IMR-90 (cell line): ENCODE results near the gene INPP5B. TPM values are rescaled to one million over a fixed set of nuclear protein-coding genes. Genes with fewer than 3 reads are reported as not detected.

Source experiments
- ATAC-seq: fragments of 200-7000 bp; cut with Tn5 transposase; 2 replicates; pipeline ENCODE4 v1.9.1; 2020; ENCODE audit warnings: low read depth, mild to moderate bottlenecking, moderate library complexity
- BruUV-seq: library from RNA; stranded (reverse); fragments of 400-500 nt; replicated peaks from 2 replicates; lab custom pipeline; 2021; lab: Mats Ljungman, UMichigan
- CTCF ChIA-PET: fragments of 300-600 bp; formaldehyde crosslinking; extraction: SDS; loops from one replicate; lab custom pipeline; 2021; ENCODE audit warnings: antibody characterized with exemption; lab: Yijun Ruan, JAX
- POLR2A ChIA-PET: fragments of 300-600 bp; sonication (Branson Sonifier 250); formaldehyde crosslinking; loops from one replicate; lab custom pipeline; 2022; ENCODE audit warnings: antibody characterized with exemption; ENCODE audit not compliant: unreplicated experiment; lab: Charles Lee
- DNase-seq: peaks from one replicate; pipeline ENCODE4 v3.0.0; 2013
- H2AFZ ChIP-seq: replicated peaks from 2 replicates; pipeline ENCODE3; 2013; ENCODE audit warnings: low read length, mild to moderate bottlenecking; ENCODE audit not compliant: poor library complexity
- H2AK5ac ChIP-seq: 2 replicates; pipeline ENCODE4 v1.6.1; 2013; ENCODE audit warnings: low read depth, low read length, inconsistent platforms
- H2AK9ac ChIP-seq: replicated peaks from 2 replicates; pipeline ENCODE3; 2013; ENCODE audit warnings: mild to moderate bottlenecking, low read depth, low read length, moderate library complexity; ENCODE audit not compliant: poor library complexity
- H2BK120ac ChIP-seq: 2 replicates; pipeline ENCODE4 v1.6.1; 2013; ENCODE audit warnings: low read depth, low read length, inconsistent platforms
- H2BK15ac ChIP-seq: 3 replicates; pipeline ENCODE4 v1.6.1; 2013; ENCODE audit warnings: low read depth, low read length, inconsistent platforms
- H2BK20ac ChIP-seq: 2 replicates; pipeline ENCODE4 v1.6.1; 2013; ENCODE audit warnings: low read depth, mild to moderate bottlenecking, inconsistent platforms, low read length, moderate library complexity
- H2BK5ac ChIP-seq: 2 replicates; pipeline ENCODE4 v1.6.1; 2013; ENCODE audit warnings: mild to moderate bottlenecking, low read depth, low read length, inconsistent platforms; ENCODE audit not compliant: poor library complexity, severe bottlenecking
- H3K14ac ChIP-seq: replicated peaks from 2 replicates; pipeline ENCODE4 v1.6.1; 2013; ENCODE audit warnings: low read depth, low read length, inconsistent platforms
- H3K18ac ChIP-seq: 2 replicates; pipeline ENCODE4 v1.6.1; 2013; ENCODE audit warnings: low read depth, low read length, control low read depth
- H3K23ac ChIP-seq: 2 replicates; pipeline ENCODE4 v1.6.1; 2013; ENCODE audit warnings: low read depth, low read length, inconsistent platforms
- H3K27ac ChIP-seq: 2 replicates; pipeline ENCODE4 v1.5.1; 2013; ENCODE audit warnings: mild to moderate bottlenecking, control low read depth, low read length; ENCODE audit not compliant: insufficient read depth
- H3K27me3 ChIP-seq: 2 replicates; pipeline ENCODE4 v1.6.1; 2013; ENCODE audit warnings: low read length; ENCODE audit not compliant: control insufficient read depth, insufficient read depth
- H3K36me3 ChIP-seq: 2 replicates; pipeline ENCODE4 v1.6.1; 2013; ENCODE audit warnings: low read length, mixed read lengths; ENCODE audit not compliant: control insufficient read depth, insufficient read depth
- H3K4ac ChIP-seq: 2 replicates; pipeline ENCODE4 v1.6.1; 2013; ENCODE audit warnings: low read depth, low read length, inconsistent platforms
- H3K4me1 ChIP-seq: 2 replicates; pipeline ENCODE4 v1.6.1; 2013; ENCODE audit warnings: low read length, mixed read lengths; ENCODE audit not compliant: control insufficient read depth, insufficient read depth
- H3K4me2 ChIP-seq: 2 replicates; pipeline ENCODE4 v1.6.1; 2013; ENCODE audit warnings: low read depth, mild to moderate bottlenecking, control low read depth, low read length, moderate library complexity
- H3K4me3 ChIP-seq: 2 replicates; pipeline ENCODE4 v1.5.1; 2013; ENCODE audit warnings: low read depth, mild to moderate bottlenecking, control low read depth, low read length, moderate library complexity; ENCODE audit not compliant: insufficient read depth
- H3K56ac ChIP-seq: 2 replicates; pipeline ENCODE4 v1.6.1; 2013; ENCODE audit warnings: low read length, inconsistent platforms; ENCODE audit not compliant: insufficient read depth; ENCODE audit errors: extremely low read depth
- H3K79me1 ChIP-seq, 2 experiments: 2 replicates each; pipeline ENCODE4 v1.6.1; 2013; ENCODE audit warnings: low read length in 2 of 2, inconsistent platforms in 1 of 2, low read depth in 1 of 2
- H3K9ac ChIP-seq: 2 replicates; pipeline ENCODE4 v1.6.1; 2013; ENCODE audit warnings: low read depth, low read length, control low read depth
- H3K9me1 ChIP-seq: 2 replicates; pipeline ENCODE4 v1.6.1; 2013; ENCODE audit warnings: low read length, inconsistent platforms; ENCODE audit not compliant: insufficient read depth
- H3K9me3 ChIP-seq: 2 replicates; pipeline ENCODE4 v1.6.1; 2013; ENCODE audit warnings: low read length; ENCODE audit not compliant: control insufficient read depth, insufficient read depth
- H4K20me1 ChIP-seq: 2 replicates; pipeline ENCODE4 v1.6.1; 2013; ENCODE audit warnings: low read length, inconsistent platforms; ENCODE audit not compliant: insufficient read depth
- H4K5ac ChIP-seq: 2 replicates; pipeline ENCODE4 v1.6.1; 2013; ENCODE audit warnings: mild to moderate bottlenecking, low read depth, low read length, control low read depth
- H4K8ac ChIP-seq, 2 experiments: 2 replicates each; pipeline ENCODE4 v1.6.1; 2013; ENCODE audit warnings: low read depth in 2 of 2, low read length in 2 of 2, control low read depth in 1 of 2, inconsistent platforms in 1 of 2
- H4K91ac ChIP-seq: 2 replicates; pipeline ENCODE4 v1.6.1; 2013; ENCODE audit warnings: low read depth, low read length, inconsistent platforms; ENCODE audit not compliant: insufficient read depth
- BHLHE40 ChIP-seq: fragments of 150-350 bp; IDR thresholded peaks from 2 replicates; pipeline ENCODE4 v1.6.1; 2016; ENCODE audit warnings: mild to moderate bottlenecking, low read depth, low read length
- CEBPB ChIP-seq: IDR thresholded peaks from 2 replicates; pipeline ENCODE4 v1.6.1; 2012; ENCODE audit warnings: low read depth, low read length, improper control_type of control experiment
- CHD1 ChIP-seq: IDR thresholded peaks from 2 replicates; pipeline ENCODE4 v1.6.1; 2012; ENCODE audit warnings: low read depth, low read length, improper control_type of control experiment
- RAD21 ChIP-seq: IDR thresholded peaks from 2 replicates; pipeline ENCODE4 v1.6.1; 2012; ENCODE audit warnings: low read length, improper control_type of control experiment
- RCOR1 ChIP-seq: IDR thresholded peaks from 2 replicates; pipeline ENCODE4 v1.6.1; 2012; ENCODE audit warnings: mild to moderate bottlenecking, low read length, improper control_type of control experiment; ENCODE audit not compliant: insufficient replicate concordance
- SMC3 ChIP-seq: fragments of 150-350 bp; IDR thresholded peaks from 2 replicates; pipeline ENCODE4 v1.6.1; 2016; ENCODE audit warnings: low read depth, mild to moderate bottlenecking, antibody characterized with exemption, low read length, moderate library complexity
- whole genome bisulfite sequencing, 2 experiments: methylation state at CpG; one replicate each; pipeline versions ENCODE4 v1.1.5 to v1.1.7; 2013; ENCODE audit warnings: missing lambda C conversion rate in 2 of 2; ENCODE audit not compliant: insufficient read length in 1 of 2; ENCODE audit errors: extremely low coverage in 2 of 2; 5-methylcytosine and 5-hydroxymethylcytosine counted together
- dilution Hi-C: fragments of 300-500 bp; cut with HindIII; formaldehyde crosslinking; loops from one replicate; pipeline ENCODE4 v1.14.3; 2018; ENCODE audit warnings: low sequenced_read_pairs; ENCODE audit not compliant: unreplicated experiment
- in situ Hi-C: fragments of 300-500 bp; cut with MboI; formaldehyde crosslinking; loops from 3 replicates; pipeline ENCODE4 v1.14.3; 2019; ENCODE audit warnings: low sequenced_read_pairs, inconsistent platforms, mixed read lengths
- intact Hi-C: fragments of 100-400 bp; cut with micrococcal nuclease; formaldehyde crosslinking; loops from 2 replicates; pipeline ENCODE4 v1.10.0; 2022
- polyA plus RNA-seq, 3 experiments: library from polyadenylated mRNA; depleted of rRNA; stranded (reverse); fragments of >200 nt; gene quantifications; 2 replicates each; pipeline ENCODE4 v1.2.3, GENCODE V29; 2012; ENCODE audit warnings: low replicate concordance in 1 of 3
- total RNA-seq: library from RNA; depleted of rRNA; stranded (reverse); fragments of >200 nt; gene quantifications from 2 replicates; pipeline ENCODE4 v1.2.3, GENCODE V29; 2012
- TF ChIP-seq, protein P1 (sequence below): conservative IDR thresholded peaks from 2 replicates; pipeline ENCODE4 v1.5.1; 2012; ENCODE audit warnings: mild to moderate bottlenecking, low read depth, low read length, improper control_type of control experiment
- TF ChIP-seq, protein P2 (sequence below): fragments of 150-350 bp; IDR thresholded peaks from 2 replicates; pipeline ENCODE4 v1.6.1; 2017; ENCODE audit warnings: mild to moderate bottlenecking, antibody characterized with exemption, low read length, low read depth
- TF ChIP-seq, protein P3 (sequence below): fragments of 150-350 bp; IDR thresholded peaks from 2 replicates; pipeline ENCODE4 v1.6.1; 2016; ENCODE audit warnings: low read depth, mild to moderate bottlenecking, low read length, moderate library complexity, borderline replicate concordance

The INPP5B gene
- total and polyA plus RNA-seq, 2 of the 4 experiments (the other 2 are of a cell fraction) = 9.4 to 20.4 TPM

DNA sequence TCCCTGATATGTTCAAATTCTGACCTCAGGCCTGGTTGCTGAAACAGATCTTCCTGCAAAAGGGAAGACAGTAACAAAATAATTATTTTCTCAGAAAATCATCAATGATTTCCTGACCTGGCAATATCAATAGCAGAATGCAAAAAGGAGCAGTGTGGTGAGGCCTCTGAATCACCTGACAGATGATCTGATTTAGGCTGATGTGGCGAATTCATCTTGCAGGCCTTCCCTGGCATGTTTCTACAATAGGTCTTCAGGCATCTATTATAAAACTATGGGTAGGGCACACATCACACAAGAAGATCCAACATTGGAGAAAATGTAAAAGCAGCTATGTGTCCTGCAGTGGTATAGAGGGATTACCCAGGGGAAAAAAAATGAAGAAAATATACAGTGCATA is 80.4 kb downstream of the INPP5B start:
- Histone ChIP-seq H2BK120ac (no peak overlapping the region), H4K8ac (no peak overlapping the region), H2AFZ (no peak overlapping the region), H2BK20ac (no peak overlapping the region), H4K91ac (no peak overlapping the region), H2BK15ac (no peak overlapping the region), H3K4me1 (0 out of 2 replicates have a peak, but pooled peaks cover 2% of the 10 kb centered on the region), H2BK5ac (no peak overlapping the region), H3K4ac (no peak overlapping the region), H3K4me2 (no peak overlapping the region), H3K9ac (no peak overlapping the region), H3K27me3 (no peaks in the 10 kb centered on the region), H3K4me3 (no peak overlapping the region), H3K23ac (no peak overlapping the region), H3K79me1 (peaks cover 0 to 6% of the 10 kb centered on the region in 2 experiments; a peak in 2 of 4 replicates), H3K18ac (no peak overlapping the region), H3K27ac (no peak overlapping the region), H4K5ac (no peak overlapping the region), H2AK5ac (no peak overlapping the region), H4K20me1 (no peaks in the 10 kb centered on the region), H3K56ac (no peak overlapping the region), H2AK9ac (no peak overlapping the region), H3K9me1 (peaks cover 8% of the 10 kb centered on the region), H3K14ac (no peak overlapping the region), H3K36me3 (peaks cover 44% of the 10 kb centered on the region), H3K9me3 (no peaks in the 10 kb centered on the region)
- in situ Hi-C loops = loop anchor here (5.0 kb wide), 1 partner anchor 116 kb away; no protein-coding TSS in a partner anchor
- no peak for ATAC-seq
- TF ChIP-seq CHD1 = no peak
- no peak for TF ChIP-seq RAD21
- TF ChIP-seq RCOR1 = no peak
- TF ChIP-seq, protein P1, sequence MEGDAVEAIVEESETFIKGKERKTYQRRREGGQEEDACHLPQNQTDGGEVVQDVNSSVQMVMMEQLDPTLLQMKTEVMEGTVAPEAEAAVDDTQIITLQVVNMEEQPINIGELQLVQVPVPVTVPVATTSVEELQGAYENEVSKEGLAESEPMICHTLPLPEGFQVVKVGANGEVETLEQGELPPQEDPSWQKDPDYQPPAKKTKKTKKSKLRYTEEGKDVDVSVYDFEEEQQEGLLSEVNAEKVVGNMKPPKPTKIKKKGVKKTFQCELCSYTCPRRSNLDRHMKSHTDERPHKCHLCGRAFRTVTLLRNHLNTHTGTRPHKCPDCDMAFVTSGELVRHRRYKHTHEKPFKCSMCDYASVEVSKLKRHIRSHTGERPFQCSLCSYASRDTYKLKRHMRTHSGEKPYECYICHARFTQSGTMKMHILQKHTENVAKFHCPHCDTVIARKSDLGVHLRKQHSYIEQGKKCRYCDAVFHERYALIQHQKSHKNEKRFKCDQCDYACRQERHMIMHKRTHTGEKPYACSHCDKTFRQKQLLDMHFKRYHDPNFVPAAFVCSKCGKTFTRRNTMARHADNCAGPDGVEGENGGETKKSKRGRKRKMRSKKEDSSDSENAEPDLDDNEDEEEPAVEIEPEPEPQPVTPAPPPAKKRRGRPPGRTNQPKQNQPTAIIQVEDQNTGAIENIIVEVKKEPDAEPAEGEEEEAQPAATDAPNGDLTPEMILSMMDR = no peak
- no peak for TF ChIP-seq BHLHE40
- TF ChIP-seq SMC3 = no peak
- TF ChIP-seq, protein P2, sequence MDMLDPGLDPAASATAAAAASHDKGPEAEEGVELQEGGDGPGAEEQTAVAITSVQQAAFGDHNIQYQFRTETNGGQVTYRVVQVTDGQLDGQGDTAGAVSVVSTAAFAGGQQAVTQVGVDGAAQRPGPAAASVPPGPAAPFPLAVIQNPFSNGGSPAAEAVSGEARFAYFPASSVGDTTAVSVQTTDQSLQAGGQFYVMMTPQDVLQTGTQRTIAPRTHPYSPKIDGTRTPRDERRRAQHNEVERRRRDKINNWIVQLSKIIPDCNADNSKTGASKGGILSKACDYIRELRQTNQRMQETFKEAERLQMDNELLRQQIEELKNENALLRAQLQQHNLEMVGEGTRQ = no peak
- TF ChIP-seq, protein P3, sequence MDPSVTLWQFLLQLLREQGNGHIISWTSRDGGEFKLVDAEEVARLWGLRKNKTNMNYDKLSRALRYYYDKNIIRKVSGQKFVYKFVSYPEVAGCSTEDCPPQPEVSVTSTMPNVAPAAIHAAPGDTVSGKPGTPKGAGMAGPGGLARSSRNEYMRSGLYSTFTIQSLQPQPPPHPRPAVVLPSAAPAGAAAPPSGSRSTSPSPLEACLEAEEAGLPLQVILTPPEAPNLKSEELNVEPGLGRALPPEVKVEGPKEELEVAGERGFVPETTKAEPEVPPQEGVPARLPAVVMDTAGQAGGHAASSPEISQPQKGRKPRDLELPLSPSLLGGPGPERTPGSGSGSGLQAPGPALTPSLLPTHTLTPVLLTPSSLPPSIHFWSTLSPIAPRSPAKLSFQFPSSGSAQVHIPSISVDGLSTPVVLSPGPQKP = no peak
- TF ChIP-seq CEBPB = no peak
- ChIA-PET POLR2A (no interaction called here), CTCF (no interaction called here)
- no CpG with 5 or more reads among the region's 1 CpG for WGBS, 2 experiments
- dilution Hi-C loops = no loop called here
- no peak for DNase-seq
- no TSS peak for BruUV-seq
- intact Hi-C loops = no loop called here
